ENCODE results near the gene FCMR.

The FCMR gene

GRCh38 chr1:206923009-206923960, 1.5 kb upstream of the FCMR start:
- Histone ChIP-seq H2BK120ac (ENCODE audit: low read depth, low read length) (no peak overlapping the region), H3K4ac (ENCODE audit: low read depth in 1 of 2, low read length in 2 of 2) (no peak overlapping the region), H3K18ac (ENCODE audit: low read depth in 1 of 2, low read length in 2 of 2) (no peak overlapping the region), H2BK12ac (ENCODE audit: low read length in 2 of 2) (no peak overlapping the region), H3K4me1 (ENCODE audit: control insufficient read depth, insufficient read depth, low read depth, low read length) (no peaks in the 10 kb centered on the region), H3K27ac (ENCODE audit: low read length, poor library complexity, severe bottlenecking) (no peak overlapping the region), H2BK5ac (ENCODE audit: low read depth, low read length, poor library complexity, severe bottlenecking) (no peak overlapping the region), H4K91ac (ENCODE audit: low read length) (no peak overlapping the region), H3K4me3 (ENCODE audit: insufficient read depth in 1 of 2, low read depth in 1 of 2, low read length in 2 of 2) (no peak overlapping the region), H2AFZ (ENCODE audit: low read depth, low read length) (no peak overlapping the region), H4K8ac (ENCODE audit: low read length) (no peak overlapping the region), H2AK5ac (ENCODE audit: low read length, severe bottlenecking) (no peak overlapping the region), H2BK15ac (ENCODE audit: low read depth, poor library complexity, severe bottlenecking) (no peak overlapping the region), H3K9ac (ENCODE audit: low read length) (no peak overlapping the region), H3K79me1 (replicated peaks; ENCODE audit: low read length, poor library complexity, severe bottlenecking) (no peaks in the 10 kb centered on the region), H3K9me3 (ENCODE audit: control insufficient read depth, low read length) (no peaks in the 10 kb centered on the region), H3K36me3 (ENCODE audit: control insufficient read depth in 1 of 2, insufficient read depth in 2 of 2, low read depth in 1 of 2, low read length in 2 of 2) (no peaks in the 10 kb centered on the region), H3K14ac (ENCODE audit: low read length in 2 of 2) (no peak overlapping the region), H3K23ac (ENCODE audit: low read length in 2 of 2) (no peak overlapping the region), H3K27me3 (ENCODE audit: control insufficient read depth in 1 of 2, insufficient read depth in 1 of 2, low read length in 2 of 2) (peaks cover 4 to 18% of the 10 kb centered on the region in 2 experiments), H3K4me2 (ENCODE audit: low read length, poor library complexity, severe bottlenecking) (no peak overlapping the region)
- no peak for DNase-seq
- 91% methylated on average over 10 of the region's 12 CpGs for WGBS

DNA sequence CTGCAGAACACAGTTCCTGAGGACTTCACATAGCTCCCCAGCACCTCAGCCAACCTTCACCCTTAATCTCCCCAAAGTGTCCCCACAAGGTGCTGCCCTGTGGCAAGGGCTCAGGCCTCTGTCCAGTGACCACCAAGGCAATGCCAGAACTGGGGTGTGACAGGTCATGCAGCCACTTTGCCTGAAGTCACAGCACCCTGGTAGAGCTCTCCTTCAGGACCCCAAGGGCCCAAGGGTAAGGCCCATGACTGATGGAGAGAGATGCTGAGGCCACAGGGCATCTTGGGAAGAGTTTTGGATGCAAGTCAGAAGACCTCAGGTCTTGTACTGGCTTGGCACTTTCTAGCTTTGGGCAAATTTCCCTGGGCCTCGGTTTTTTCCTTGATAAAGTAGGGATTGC, 783 bp upstream of the FCMR start:
- no peaks in the 10 kb centered on the region for H3K36me3 ChIP-seq (ENCODE audit: control insufficient read depth in 1 of 2, insufficient read depth in 2 of 2, low read depth in 1 of 2, low read length in 2 of 2)
- H3K27me3 ChIP-seq (ENCODE audit: control insufficient read depth in 1 of 2, insufficient read depth in 1 of 2, low read length in 2 of 2) = peaks cover 4 to 21% of the 10 kb centered on the region in 2 experiments
- H2AFZ ChIP-seq (ENCODE audit: low read depth, low read length) = no peak overlapping the region
- H3K14ac ChIP-seq (ENCODE audit: low read length in 2 of 2) = no peak overlapping the region
- DNase-seq = no peak
- no peak overlapping the region for H3K4ac ChIP-seq (ENCODE audit: low read depth in 1 of 2, low read length in 2 of 2)
- H3K4me2 ChIP-seq (ENCODE audit: low read length, poor library complexity, severe bottlenecking) = no peak overlapping the region
- no peak overlapping the region for H3K18ac ChIP-seq (ENCODE audit: low read depth in 1 of 2, low read length in 2 of 2)
- no peak overlapping the region for H4K8ac ChIP-seq (ENCODE audit: low read length)
- no peaks in the 10 kb centered on the region for H3K4me1 ChIP-seq (ENCODE audit: control insufficient read depth, insufficient read depth, low read depth, low read length)
- H2BK12ac ChIP-seq (ENCODE audit: low read length in 2 of 2) = no peak overlapping the region
- no peaks in the 10 kb centered on the region for H3K9me3 ChIP-seq (ENCODE audit: control insufficient read depth, low read length)
- H3K9ac ChIP-seq (ENCODE audit: low read length) = no peak overlapping the region
- H3K27ac ChIP-seq (ENCODE audit: low read length, poor library complexity, severe bottlenecking) = no peak overlapping the region
- H2BK120ac ChIP-seq (ENCODE audit: low read depth, low read length) = no peak overlapping the region
- 62% methylated on average over 1 of the region's 1 CpG for WGBS
- H4K91ac ChIP-seq (ENCODE audit: low read length) = no peak overlapping the region
- no peak overlapping the region for H2BK15ac ChIP-seq (ENCODE audit: low read depth, poor library complexity, severe bottlenecking)
- H3K4me3 ChIP-seq (ENCODE audit: insufficient read depth in 1 of 2, low read depth in 1 of 2, low read length in 2 of 2) = no peak overlapping the region
- H3K23ac ChIP-seq (ENCODE audit: low read length in 2 of 2) = no peak overlapping the region
- H2BK5ac ChIP-seq (ENCODE audit: low read depth, low read length, poor library complexity, severe bottlenecking) = no peak overlapping the region
- H2AK5ac ChIP-seq (ENCODE audit: low read length, severe bottlenecking) = no peak overlapping the region
- no peaks in the 10 kb centered on the region for H3K79me1 ChIP-seq (replicated peaks; ENCODE audit: low read length, poor library complexity, severe bottlenecking)

GRCh38 chr1:206918076-206918475, 3.7 kb downstream of the FCMR start:
- Histone ChIP-seq H3K9me3 (ENCODE audit: control insufficient read depth, low read length) (no peaks in the 10 kb centered on the region), H3K4me3 (ENCODE audit: insufficient read depth in 1 of 2, low read depth in 1 of 2, low read length in 2 of 2) (no peak overlapping the region), H3K14ac (ENCODE audit: low read length in 2 of 2) (no peak overlapping the region), H3K27ac (ENCODE audit: low read length, poor library complexity, severe bottlenecking) (no peak overlapping the region), H2AFZ (ENCODE audit: low read depth, low read length) (no peak overlapping the region), H2BK12ac (ENCODE audit: low read length in 2 of 2) (no peak overlapping the region), H3K23ac (ENCODE audit: low read length in 2 of 2) (no peak overlapping the region), H3K36me3 (ENCODE audit: control insufficient read depth in 1 of 2, insufficient read depth in 2 of 2, low read depth in 1 of 2, low read length in 2 of 2) (no peaks in the 10 kb centered on the region), H3K18ac (ENCODE audit: low read depth in 1 of 2, low read length in 2 of 2) (no peak overlapping the region), H4K91ac (ENCODE audit: low read length) (no peak overlapping the region), H4K8ac (ENCODE audit: low read length) (no peak overlapping the region), H2BK15ac (ENCODE audit: low read depth, poor library complexity, severe bottlenecking) (no peak overlapping the region), H2BK5ac (ENCODE audit: low read depth, low read length, poor library complexity, severe bottlenecking) (no peak overlapping the region), H3K4me2 (ENCODE audit: low read length, poor library complexity, severe bottlenecking) (no peak overlapping the region), H3K4me1 (ENCODE audit: control insufficient read depth, insufficient read depth, low read depth, low read length) (peaks cover 2% of the 10 kb centered on the region), H2BK120ac (ENCODE audit: low read depth, low read length) (no peak overlapping the region), H3K79me1 (replicated peaks; ENCODE audit: low read length, poor library complexity, severe bottlenecking) (no peaks in the 10 kb centered on the region), H3K9ac (ENCODE audit: low read length) (no peak overlapping the region), H3K4ac (ENCODE audit: low read depth in 1 of 2, low read length in 2 of 2) (no peak overlapping the region), H2AK5ac (ENCODE audit: low read length, severe bottlenecking) (no peak overlapping the region), H3K27me3 (ENCODE audit: control insufficient read depth in 1 of 2, insufficient read depth in 1 of 2, low read length in 2 of 2) (peaks cover 28 to 61% of the 10 kb centered on the region in 2 experiments)
- WGBS = 96% methylated on average over 3 of the region's 3 CpGs
- no peak for DNase-seq

DNA sequence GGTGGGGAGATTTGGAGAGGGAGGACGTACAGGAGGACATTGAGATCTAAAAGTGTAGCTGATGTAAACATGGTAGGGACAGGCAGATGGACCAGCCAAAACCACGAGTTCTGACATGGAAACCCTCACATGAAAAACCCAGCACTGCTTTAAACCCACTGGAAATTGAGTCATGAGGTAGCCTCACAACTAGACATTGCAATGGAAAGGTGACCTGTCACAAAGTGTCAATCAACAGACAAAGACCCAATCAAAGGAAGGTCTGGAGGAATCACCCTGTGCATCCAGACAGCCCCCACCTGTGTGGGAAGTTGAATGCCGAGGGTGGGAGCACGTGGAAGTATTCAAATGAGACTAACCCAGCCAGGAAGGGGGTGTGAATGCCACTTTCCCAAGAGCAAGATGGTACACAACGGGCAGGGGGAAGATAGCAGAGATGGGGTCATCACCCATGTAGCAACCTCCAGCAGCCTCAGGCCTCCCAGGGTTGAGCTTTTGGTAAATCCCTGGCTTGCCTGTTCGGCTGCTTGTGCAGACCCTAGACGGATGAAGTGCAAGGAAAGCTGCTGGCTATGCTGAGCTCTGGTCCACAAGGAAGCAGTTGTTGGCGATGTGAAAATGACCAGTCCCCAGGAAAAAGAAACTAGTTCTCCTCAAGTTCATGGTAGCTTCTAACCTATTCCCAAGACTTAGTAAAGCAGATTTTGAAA, 5.6 kb downstream of the FCMR start:
- no peaks in the 10 kb centered on the region for H3K79me1 ChIP-seq (replicated peaks; ENCODE audit: low read length, poor library complexity, severe bottlenecking)

More for the DNA sequence above, 5.6 kb downstream of the FCMR start:
- no peak overlapping the region for H3K18ac ChIP-seq (ENCODE audit: low read depth in 1 of 2, low read length in 2 of 2)
- H3K27me3 ChIP-seq (ENCODE audit: control insufficient read depth in 1 of 2, insufficient read depth in 1 of 2, low read length in 2 of 2) = peaks cover 28 to 53% of the 10 kb centered on the region in 2 experiments
- H3K4me1 ChIP-seq (ENCODE audit: control insufficient read depth, insufficient read depth, low read depth, low read length) = peaks cover 2% of the 10 kb centered on the region
- H3K27ac ChIP-seq (ENCODE audit: low read length, poor library complexity, severe bottlenecking) = no peak overlapping the region
- no peak overlapping the region for H3K23ac ChIP-seq (ENCODE audit: low read length in 2 of 2)
- H3K14ac ChIP-seq (ENCODE audit: low read length in 2 of 2) = no peak overlapping the region
- H3K36me3 ChIP-seq (ENCODE audit: control insufficient read depth in 1 of 2, insufficient read depth in 2 of 2, low read depth in 1 of 2, low read length in 2 of 2) = no peaks in the 10 kb centered on the region
- H2BK120ac ChIP-seq (ENCODE audit: low read depth, low read length) = no peak overlapping the region
- WGBS = 88% methylated on average over 7 of the region's 8 CpGs
- DNase-seq = no peak
- H3K4me3 ChIP-seq (ENCODE audit: insufficient read depth in 1 of 2, low read depth in 1 of 2, low read length in 2 of 2) = no peak overlapping the region
- H4K91ac ChIP-seq (ENCODE audit: low read length) = no peak overlapping the region
- H3K4ac ChIP-seq (ENCODE audit: low read depth in 1 of 2, low read length in 2 of 2) = no peak overlapping the region
- no peak overlapping the region for H4K8ac ChIP-seq (ENCODE audit: low read length)
- no peak overlapping the region for H2AK5ac ChIP-seq (ENCODE audit: low read length, severe bottlenecking)
- H2BK12ac ChIP-seq (ENCODE audit: low read length in 2 of 2) = no peak overlapping the region
- no peak overlapping the region for H3K4me2 ChIP-seq (ENCODE audit: low read length, poor library complexity, severe bottlenecking)
- no peak overlapping the region for H3K9ac ChIP-seq (ENCODE audit: low read length)
- H3K9me3 ChIP-seq (ENCODE audit: control insufficient read depth, low read length) = no peaks in the 10 kb centered on the region
- H2AFZ ChIP-seq (ENCODE audit: low read depth, low read length) = no peak overlapping the region
- no peak overlapping the region for H2BK5ac ChIP-seq (ENCODE audit: low read depth, low read length, poor library complexity, severe bottlenecking)
- H2BK15ac ChIP-seq (ENCODE audit: low read depth, poor library complexity, severe bottlenecking) = no peak overlapping the region
